NCI-H2196 treated with DMSO at 0.1 percent for 48 hours (cell line): Measurements from ENCODE around the gene WDR27.
"Not testable (repeated sequence)": the region's sequence is repeated elsewhere in the genome, so short reads cannot be mapped to it uniquely, and the experiment has no call there.

Experiments
- DNase-seq: peaks from one replicate; lab custom pipeline; 2025; ENCODE audit not compliant: unreplicated experiment; lab: John Stamatoyannopoulos, UW

Gene WDR27

DNA sequence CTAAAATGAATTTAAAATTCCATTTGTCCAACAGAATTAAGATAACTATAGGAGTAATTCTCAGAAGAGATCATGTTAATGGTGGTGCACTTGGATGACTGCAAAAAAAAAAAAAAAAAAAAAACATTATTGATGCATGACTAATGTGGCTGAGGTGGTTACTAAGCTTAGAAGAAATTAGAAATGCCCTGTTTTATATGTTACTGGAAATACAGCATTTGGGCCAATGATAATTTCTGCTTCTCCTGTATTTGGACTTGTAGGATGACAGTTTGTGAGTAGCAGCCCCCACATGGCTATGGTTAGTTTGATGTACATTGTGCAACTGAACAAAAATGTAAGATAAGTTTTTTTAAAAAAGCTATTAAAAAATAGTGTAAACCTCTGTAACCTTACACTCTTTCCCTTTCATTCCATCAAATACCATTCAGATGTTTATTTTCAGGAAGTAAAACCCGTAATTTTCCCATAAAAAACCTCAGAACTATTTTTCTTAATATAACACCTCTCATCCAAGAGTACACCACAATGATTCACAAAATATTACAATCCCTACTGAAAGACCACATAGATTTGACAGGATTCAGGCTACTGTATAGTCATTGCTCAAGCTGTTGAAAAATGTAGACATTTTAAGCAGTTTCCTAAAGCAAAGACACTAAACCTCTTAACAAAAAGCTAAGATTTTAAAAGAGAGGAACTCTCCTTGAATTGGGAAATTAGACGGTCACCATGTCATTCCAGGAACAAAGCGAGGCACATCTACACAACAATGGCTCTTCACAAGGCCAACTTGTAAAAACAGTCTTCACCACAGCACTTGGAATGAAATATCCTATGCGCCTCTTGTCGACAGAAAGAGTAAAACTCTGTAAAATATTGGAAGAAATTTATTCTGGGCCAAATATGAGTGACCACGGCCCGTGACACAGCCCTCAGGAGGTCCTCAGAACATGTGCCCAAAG lies 83.0 kb downstream of the WDR27 start:
- no peak for DNase-seq

DNA sequence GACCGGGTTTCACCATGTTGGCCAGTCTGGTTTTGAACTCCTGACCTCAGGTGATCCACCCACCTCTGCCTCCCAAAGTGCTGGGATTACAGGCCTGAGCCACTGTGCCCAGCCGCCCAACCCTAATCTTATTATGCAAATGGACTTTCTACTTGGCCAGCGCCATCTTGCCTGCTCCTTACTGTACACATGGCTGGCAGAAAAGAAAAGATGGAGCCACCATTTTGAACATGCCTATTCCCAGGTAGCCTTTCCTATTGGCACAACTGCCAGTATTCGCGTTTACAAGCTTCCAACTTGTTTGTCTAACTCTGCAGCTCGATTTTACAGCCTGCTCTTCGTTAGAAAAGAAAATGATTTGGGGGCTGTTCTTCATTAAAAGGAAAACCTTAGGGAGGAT lies 84.3 kb downstream of the WDR27 start:
- no peak for DNase-seq

DNA sequence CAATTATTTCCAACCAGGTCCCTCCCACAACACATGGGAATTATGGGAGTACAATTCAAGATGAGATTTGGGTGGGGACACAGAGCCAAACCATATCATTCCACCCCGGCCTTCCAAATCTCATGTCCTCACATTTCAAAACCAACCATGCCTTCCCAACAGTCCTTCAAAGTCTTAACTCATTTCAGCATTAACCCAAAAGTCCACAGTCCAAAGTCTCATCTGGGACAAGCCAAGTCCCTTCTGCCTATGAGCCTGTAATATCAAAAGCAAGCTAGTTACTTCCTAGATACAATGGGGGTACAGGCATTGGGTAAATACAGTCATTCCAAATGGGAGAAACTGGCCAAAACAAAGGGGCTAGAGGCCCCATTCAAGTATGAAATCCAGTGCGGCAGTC lies 93.2 kb downstream of the WDR27 start:
- not testable (repeated sequence) for DNase-seq

DNA sequence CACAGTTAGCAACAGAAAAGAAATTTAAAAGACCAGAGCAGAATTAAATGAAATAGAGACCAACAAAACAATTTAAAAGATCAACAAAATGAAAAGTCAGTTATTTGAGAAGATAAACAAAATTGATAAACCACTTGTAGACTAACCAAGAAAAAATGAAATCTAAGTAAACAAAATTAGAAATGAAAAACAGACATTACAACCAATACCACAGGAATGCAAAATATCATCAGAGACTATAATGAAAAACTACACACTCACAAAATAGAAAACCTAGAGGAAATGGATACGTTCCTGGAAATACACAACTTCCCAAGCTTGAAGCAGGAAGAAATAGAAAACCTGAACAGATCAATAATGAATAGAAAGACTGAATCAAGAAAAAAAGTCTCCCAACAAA lies 97.8 kb downstream of the WDR27 start:
- DNase-seq: no peak

DNA sequence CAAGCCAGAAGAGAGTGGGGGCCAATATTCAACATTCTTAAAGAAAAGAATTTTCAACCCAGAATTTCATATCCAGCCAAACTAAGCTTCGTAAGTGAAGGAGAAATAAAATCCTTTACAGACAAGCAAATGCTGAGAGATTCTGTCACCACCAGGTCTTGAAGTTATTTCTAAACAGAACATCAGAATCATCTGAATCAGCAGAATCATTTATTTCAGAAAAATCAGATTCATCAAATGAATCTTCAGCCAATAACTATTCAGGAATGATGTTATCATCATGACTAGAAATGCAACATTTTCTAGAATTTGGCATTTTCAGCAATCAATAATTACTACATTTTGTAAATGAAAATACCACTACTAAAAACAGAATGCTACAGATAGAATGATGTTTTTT lies 100.7 kb downstream of the WDR27 start:
- not testable (repeated sequence) for DNase-seq

DNA sequence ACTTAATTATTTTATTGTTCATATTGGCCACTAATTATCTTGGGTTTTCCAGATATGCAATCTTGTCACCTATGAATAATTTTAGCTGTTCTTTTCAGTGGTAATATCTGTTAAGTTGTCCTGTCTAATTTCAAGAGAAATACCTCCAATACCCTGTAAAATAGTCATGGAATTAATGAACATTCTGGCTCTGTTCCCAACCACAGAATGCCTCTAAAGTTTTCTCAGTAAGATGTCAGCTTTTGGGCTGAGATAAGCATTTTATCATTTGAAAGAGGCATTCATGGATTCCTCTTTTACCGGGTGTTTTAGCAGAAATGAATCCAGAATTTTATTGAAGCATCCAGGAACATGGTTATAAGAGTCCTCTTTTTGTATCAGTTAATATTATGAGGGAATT lies 109.3 kb downstream of the WDR27 start:
- DNase-seq: no peak

DNA sequence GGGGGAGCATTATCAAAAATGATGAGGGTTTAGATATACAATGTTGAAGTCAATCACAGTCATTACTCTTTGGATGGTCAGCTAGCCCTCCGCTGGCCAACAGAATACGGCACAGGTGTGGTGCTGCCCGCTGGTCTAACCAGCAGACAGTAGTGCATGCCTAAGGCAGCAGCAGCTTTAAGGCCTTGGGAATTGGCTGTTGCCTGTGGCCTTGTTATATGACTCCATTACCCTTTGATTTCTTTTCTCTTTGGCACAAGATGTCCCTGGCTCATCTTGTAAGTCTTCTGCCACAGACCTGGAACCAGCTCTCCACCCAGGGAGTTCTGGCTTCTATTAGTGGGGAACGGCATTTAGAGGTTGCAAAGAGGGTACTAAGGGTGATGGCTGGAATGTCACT lies 110.2 kb downstream of the WDR27 start:
- DNase-seq: no peak

DNA sequence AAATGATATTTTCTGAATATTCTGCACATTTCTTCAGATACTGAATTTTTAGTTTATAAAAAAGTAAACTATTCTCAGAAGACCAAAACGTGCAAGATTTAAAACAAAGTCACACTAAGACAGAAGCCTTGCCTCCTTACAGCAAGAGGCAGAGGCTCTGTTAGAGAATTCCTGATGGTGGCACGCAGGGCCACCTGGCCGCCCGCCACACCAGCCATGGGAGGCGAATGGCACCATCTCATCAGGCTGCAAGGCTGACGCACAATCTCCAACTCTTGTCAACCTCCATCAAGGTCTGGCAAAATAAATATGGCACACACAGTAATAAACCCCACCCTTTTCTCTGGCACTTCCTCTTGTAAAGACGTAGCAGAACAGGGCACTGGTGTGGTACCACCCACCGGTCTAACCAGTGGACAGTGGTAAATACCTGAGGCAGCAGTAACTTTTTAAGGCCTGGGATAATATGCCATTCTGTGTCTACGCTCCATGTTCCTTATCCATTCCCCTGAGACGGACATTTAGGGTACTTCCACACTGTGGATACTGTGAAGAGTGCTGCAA lies 111.4 kb downstream of the WDR27 start:
- no peak for DNase-seq

DNA sequence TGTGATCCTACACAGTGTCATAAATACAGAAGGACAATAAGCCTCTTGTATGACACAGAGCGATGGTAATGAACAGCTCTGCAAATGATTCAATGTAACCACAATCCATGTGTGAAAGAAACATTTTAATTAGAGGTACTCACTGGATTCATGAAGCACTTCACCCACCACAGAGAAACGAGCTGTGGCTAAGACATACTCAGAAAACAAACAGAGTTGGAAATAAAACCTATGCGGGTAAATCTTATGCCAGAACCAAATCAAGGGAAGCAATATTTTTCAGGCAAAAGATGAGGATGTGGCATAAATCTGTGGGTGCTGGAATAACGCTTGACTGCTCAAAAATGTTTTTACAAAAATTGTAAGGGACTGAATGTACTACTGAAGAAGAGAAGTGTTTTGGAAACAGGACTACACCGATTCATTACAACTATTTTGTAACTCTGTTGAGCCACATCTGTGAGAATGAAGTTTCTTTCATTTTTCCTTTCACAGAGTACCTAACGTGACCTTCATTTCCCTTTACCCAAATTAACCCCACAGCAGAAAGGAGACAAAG lies 112.1 kb downstream of the WDR27 start:
- DNase-seq: no peak

DNA sequence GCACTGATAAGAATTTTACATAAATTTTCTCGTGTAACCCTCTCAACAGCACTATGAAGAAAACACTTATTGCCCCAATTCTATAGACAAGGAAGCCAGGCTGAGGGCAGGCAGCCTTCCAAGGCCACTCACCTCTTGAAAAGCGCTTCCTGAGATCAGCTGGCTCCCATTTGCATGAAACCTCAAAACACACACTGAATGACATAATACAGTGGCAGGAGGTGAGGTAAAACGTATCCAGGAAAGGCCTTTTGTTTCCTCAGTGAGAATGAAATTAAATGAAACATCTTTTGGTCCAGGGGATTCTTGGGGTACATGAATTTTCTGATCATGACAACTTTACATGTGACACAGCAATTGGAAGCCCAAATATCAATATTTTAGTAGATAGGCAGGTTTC lies 112.5 kb downstream of the WDR27 start:
- DNase-seq: peak; percentile 16

DNA sequence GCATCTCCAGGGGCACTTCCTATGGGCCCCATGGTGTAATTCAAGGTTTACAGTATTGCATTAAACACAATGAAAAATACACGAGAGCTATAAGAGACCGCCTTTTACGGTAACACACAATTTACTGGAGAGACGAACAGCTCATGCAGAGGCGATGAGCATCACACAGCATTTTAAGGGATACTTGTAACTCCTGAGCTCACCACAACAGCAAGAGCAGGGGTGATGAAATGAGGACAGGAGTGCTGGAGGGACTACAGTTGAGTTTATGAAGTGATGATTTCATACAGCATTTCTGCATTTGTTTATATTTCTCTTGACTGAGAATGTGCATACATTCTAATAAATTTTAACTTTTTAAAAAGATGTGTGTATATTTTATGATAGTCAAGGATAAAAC lies 113.9 kb downstream of the WDR27 start:
- DNase-seq: no peak

DNA sequence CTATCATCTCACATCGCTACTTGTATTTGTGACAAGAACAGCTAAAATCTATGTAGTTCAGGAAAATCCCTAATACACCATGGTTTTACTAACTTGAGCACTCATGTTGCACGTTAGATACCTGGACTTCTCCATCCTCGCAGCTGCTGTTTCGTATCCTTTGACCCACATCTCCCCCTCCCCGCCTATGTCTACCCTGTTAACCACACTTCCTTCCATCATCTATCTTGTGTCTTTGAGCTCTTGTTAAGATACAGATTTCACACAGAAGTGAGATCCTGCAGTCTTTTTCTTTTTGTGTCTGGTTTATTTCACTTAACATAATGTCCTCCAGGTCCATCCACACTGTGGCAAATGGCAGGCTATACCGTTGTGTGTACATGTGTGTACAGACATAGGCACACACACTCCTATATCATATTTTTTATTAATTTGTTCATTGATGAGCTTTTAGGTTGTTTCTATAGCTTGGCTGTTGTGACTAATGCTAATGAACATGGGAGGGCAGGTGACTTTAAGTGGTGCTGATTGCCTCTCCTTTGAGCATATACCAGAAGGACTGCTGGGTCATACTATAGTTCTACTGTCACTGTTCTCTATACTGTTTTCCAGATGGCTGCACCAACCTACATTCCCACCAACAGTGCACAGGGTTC lies 117.8 kb downstream of the WDR27 start:
- DNase-seq: no peak

DNA sequence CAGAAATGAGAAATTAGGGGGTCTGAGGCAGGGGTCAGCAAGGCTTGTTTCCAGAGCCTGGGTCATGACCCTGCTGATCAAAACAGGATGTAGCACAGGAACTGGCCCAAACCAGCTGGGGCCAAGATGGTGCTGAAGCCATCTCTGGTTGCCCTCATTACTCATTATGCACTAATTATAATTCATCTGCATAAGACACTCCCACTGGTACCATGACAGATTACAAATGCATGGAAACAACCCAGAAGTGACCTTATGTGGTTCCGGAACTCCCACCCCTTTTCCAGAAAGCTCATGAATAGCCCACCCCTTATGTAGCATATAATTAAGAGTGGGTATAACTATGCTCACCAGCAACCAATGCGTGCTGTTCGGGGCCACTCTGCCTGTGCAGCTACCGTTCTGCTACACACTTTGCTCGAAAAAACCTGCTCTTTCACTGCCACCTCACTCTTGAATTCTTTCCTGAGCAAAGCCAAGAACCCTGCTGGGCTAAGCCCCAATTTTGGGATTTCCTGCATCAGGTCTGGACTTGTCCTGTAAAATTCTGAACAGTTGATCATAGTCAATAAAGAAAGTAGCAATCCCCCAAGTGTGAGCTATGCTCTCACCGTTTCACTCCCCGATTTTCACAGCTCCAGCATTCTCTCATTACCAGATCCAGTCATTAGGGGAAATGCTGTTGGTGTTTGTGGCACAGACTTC lies 122.3 kb downstream of the WDR27 start:
- DNase-seq: no peak

DNA sequence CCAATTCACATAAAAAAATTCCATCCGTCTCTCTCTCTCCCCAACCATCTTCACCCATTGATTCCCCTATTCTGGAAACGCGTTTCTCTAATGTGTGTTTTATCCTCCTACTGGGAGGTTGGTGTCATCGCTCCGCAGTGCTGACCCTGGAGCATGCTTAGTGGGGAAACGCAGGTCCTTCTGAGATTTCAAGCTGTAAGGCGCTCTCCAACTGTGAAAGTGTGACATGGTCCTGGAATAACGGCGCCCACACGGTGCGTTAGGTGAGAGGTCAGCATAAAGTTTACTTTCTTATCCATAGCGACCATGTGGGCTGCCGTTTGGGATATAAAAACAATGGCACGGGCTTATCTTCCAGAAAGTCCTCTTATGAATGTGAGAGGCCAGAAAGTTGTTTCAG lies 123.9 kb downstream of the WDR27 start:
- DNase-seq: no peak

DNA sequence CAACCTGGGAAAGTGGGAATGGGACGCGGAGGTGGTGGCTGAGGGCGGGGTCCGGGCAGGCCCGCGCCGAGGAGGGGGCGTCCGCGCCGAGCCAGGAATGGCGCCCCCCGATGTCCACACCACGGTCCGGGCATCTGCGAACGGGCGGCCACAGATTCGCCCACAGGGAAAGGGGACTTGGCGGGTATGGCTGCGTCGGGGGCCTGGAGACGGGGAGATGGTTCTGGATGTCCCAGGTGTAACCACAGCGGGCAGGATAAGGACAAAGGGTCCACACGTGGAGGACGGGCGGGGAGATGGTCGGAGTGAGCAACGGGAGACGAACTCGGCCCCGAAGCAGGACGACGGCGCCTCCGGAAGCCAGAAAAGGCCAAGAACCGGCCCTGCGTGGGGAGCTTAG lies 124.6 kb downstream of the WDR27 start:
- DNase-seq: no peak

DNA sequence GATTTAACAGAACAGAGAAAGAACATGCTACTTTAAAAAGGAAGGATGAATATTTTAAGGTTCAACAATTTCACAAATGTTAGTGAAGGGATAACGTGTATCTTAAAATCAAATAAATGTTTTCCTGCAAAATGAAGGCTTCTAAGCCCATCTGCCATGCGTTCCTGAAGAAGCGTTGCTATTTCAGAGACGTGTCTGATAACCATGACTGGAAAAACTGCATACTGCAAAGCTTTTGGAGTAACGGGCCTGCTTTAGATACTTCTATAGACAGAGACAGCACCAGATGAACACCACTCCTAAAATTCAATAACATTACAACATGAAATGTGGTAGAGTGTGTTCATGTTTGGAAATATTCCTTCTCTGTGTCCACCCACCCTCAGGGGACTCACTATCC lies 126.0 kb downstream of the WDR27 start:
- no peak for DNase-seq

DNA sequence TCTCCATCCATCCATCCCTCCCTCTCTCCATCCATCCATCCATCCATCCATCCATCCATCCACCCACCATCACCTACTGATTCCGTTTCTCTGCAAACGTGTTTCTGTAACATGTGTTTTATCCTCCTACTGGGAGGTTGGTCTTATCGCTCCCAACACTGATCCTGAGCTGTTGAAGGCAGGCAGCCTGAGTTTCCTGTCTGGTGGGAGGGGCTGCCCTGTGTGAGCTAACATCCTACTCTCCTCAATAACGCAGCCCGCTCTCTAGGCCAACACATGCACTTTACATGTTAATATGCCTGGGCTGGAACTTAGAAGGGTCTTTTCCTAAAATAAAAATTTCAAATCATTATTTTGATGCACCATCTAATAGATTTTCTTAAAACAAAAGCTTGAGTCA lies 126.5 kb downstream of the WDR27 start:
- DNase-seq: no peak

DNA sequence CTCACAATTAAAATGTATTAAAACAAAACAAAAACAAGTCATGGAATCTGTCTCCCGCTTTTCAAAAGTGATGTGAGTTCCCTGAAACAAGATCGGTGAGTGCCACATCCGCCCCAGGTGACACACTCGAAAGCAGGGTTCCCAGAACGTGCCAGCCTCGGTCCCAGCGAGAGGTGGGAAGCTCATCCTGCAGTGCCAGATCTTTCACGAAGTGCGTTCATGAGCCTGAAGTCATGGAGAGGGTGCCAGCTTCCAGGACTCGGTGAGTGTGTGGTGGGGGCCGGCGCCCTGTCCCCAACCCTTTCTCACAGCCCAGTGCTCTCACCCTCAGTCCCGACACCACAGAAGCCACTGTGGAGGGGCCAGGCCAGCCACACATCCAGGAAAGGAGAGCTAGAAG lies 127.4 kb downstream of the WDR27 start:
- DNase-seq: no peak

DNA sequence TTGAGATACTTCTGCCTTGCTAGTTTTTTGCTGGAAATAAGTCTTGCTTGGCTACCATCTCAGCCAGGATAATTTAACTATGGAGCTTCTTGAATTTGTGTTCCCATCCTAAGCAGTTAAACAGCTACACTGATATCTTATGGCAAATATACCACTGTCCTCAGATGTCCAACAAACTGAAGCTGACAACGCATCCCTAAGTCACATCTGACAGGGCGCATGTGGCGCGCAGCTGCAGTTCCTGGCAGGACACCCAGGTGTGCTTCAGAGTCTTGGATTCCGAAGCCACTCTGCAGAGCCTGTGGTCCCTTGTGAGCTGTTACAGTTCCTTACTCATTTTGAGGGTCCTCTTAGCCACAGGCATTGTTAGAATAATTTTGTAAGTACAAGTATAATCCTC lies 127.9 kb downstream of the WDR27 start:
- no peak for DNase-seq

DNA sequence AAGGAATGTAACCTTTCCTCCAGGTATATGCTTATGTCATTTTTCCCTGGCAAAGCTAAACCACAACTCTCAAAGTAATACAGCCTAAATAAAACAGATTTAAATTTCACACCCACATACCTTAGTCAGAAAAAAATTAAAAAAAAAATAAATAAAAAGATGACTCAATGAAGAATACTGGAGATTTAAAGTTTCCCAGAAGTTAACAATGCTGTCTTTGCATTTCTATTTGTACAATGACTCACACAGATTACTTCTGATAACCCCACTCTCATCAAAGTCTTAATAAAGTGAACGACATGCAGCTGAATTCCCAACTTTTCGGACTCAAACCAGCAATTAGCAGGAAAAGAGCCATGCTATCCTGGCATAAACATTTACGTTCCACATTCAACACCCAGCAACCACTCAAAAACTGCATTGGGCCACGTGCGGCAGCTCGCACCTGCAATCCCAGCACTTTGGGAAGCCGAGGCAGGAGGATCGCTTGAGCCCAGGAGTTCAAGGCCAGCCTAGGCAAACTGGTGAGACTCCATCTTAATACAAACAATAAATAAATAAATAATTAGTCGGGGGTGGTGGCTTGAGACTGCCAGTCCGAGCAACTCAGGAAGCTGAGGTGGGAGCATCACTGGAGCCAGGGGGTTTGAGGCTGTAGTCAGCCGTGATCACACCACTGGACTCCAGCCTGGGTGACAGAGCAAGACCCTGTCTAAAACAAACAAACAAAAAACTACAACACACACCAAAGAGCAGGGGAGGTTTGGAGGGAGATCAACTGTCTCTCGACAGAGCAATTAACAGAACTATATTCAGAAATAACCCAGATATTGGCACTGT lies 130.5 kb downstream of the WDR27 start:
- no peak for DNase-seq
